ENCODE results near the gene VASH2. TPM values are rescaled to one million over a fixed set of nuclear protein-coding genes. Genes with fewer than 3 reads are reported as not detected.

VASH2 gene
- total and polyA plus RNA-seq, 2 of the 4 experiments (the other 2 are of a cell fraction), result 0.90 to 1.2 TPM

DNA sequence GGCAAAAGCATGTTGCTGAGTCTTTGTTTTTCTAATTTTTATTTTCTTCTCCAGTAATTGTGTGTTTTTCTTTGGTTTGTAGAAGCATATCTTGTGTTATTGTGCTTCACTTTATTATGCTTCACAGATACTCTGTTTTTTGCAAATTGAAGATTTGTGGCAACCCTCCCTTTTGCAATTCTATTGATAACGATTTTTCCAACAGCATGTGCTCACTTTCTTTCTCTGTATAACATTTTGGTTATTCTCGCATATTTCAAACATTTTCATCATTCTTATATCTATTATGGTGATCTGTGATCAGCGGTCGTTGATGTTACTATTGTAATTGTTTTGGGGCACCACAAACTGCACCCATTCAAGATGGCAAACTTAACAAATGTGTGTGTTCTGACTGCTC is 69.1 kb downstream of the VASH2 start:
- no TSS peak for BruUV-seq (replicated peaks)
- H3K9ac ChIP-seq (ENCODE audit: low read depth, low read length), result no peak overlapping the region
- H3K4ac ChIP-seq (ENCODE audit: low read depth, low read length), result no peak overlapping the region
- no peak overlapping the region for H2AFZ ChIP-seq (replicated peaks; ENCODE audit: low read length, poor library complexity)
- no peak for TF ChIP-seq RAD21 (IDR thresholded peaks at IDR 0.05; ENCODE audit: low read length)
- TF ChIP-seq BHLHE40 (IDR thresholded peaks at IDR 0.05; ENCODE audit: low read depth, low read length), result no peak
- TF ChIP-seq MAFK (IDR thresholded peaks at IDR 0.05; ENCODE audit: low read depth, low read length), result no peak
- TF ChIP-seq, protein P1, sequence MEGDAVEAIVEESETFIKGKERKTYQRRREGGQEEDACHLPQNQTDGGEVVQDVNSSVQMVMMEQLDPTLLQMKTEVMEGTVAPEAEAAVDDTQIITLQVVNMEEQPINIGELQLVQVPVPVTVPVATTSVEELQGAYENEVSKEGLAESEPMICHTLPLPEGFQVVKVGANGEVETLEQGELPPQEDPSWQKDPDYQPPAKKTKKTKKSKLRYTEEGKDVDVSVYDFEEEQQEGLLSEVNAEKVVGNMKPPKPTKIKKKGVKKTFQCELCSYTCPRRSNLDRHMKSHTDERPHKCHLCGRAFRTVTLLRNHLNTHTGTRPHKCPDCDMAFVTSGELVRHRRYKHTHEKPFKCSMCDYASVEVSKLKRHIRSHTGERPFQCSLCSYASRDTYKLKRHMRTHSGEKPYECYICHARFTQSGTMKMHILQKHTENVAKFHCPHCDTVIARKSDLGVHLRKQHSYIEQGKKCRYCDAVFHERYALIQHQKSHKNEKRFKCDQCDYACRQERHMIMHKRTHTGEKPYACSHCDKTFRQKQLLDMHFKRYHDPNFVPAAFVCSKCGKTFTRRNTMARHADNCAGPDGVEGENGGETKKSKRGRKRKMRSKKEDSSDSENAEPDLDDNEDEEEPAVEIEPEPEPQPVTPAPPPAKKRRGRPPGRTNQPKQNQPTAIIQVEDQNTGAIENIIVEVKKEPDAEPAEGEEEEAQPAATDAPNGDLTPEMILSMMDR (conservative IDR thresholded peaks at IDR 0.05; ENCODE audit: low read depth, low read length), result no peak
- no peak for TF ChIP-seq POLR2A (IDR thresholded peaks at IDR 0.05; ENCODE audit: low read depth, low read length)
- no peak for TF ChIP-seq RFX5 (IDR thresholded peaks at IDR 0.05; ENCODE audit: low read depth, low read length)
- TF ChIP-seq, protein P2, sequence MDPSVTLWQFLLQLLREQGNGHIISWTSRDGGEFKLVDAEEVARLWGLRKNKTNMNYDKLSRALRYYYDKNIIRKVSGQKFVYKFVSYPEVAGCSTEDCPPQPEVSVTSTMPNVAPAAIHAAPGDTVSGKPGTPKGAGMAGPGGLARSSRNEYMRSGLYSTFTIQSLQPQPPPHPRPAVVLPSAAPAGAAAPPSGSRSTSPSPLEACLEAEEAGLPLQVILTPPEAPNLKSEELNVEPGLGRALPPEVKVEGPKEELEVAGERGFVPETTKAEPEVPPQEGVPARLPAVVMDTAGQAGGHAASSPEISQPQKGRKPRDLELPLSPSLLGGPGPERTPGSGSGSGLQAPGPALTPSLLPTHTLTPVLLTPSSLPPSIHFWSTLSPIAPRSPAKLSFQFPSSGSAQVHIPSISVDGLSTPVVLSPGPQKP (IDR thresholded peaks at IDR 0.05; ENCODE audit: borderline replicate concordance, low read depth, low read length), result no peak
- TF ChIP-seq SMC3 (IDR thresholded peaks at IDR 0.05; ENCODE audit: low read depth, low read length), result no peak
- TF ChIP-seq, protein P3, sequence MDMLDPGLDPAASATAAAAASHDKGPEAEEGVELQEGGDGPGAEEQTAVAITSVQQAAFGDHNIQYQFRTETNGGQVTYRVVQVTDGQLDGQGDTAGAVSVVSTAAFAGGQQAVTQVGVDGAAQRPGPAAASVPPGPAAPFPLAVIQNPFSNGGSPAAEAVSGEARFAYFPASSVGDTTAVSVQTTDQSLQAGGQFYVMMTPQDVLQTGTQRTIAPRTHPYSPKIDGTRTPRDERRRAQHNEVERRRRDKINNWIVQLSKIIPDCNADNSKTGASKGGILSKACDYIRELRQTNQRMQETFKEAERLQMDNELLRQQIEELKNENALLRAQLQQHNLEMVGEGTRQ (IDR thresholded peaks at IDR 0.05; ENCODE audit: low read depth, low read length), result no peak
- TF ChIP-seq MAZ (IDR thresholded peaks at IDR 0.05; ENCODE audit: borderline replicate concordance, low read depth, low read length), result no peak
- no peak for TF ChIP-seq MXI1 (IDR thresholded peaks at IDR 0.05; ENCODE audit: borderline replicate concordance, low read depth, low read length)
- in situ Hi-C loops (cut with MboI; ENCODE audit: low sequenced_read_pairs), result no loop called here
- H3K56ac ChIP-seq (ENCODE audit: extremely low read depth, insufficient read depth, low read length), result no peak overlapping the region
- H4K20me1 ChIP-seq (ENCODE audit: insufficient read depth, low read length), result no peaks in the 10 kb centered on the region
- ChIA-PET POLR2A (ENCODE audit: unreplicated experiment) (no interaction called here), CTCF (no interaction called here)
- H4K91ac ChIP-seq (ENCODE audit: insufficient read depth, low read depth, low read length), result no peak overlapping the region
- no peak overlapping the region for H3K23ac ChIP-seq (ENCODE audit: low read depth, low read length)
- intact Hi-C loops (cut with micrococcal nuclease), result loop anchor here (5.0 to 10.0 kb wide), 3 partner anchors 33 to 1105 kb away; partner anchors contain the start of gene RPS6KC1
- no peak overlapping the region for H2BK120ac ChIP-seq (ENCODE audit: low read depth, low read length)
- H3K27ac ChIP-seq (ENCODE audit: insufficient read depth, low read length), result no peak overlapping the region
- no peak overlapping the region for H2AK9ac ChIP-seq (replicated peaks; ENCODE audit: low read depth, low read length, poor library complexity)
- H3K9me3 ChIP-seq (ENCODE audit: control insufficient read depth, insufficient read depth, low read length), result no peaks in the 10 kb centered on the region
- no peak overlapping the region for H3K18ac ChIP-seq (ENCODE audit: low read depth, low read length)
- H3K4me3 ChIP-seq (ENCODE audit: insufficient read depth, low read depth, low read length), result no peak overlapping the region
- WGBS, 2 experiments (ENCODE audit: extremely low coverage in 2 of 2, insufficient read length in 1 of 2), result no CpG with 5 or more reads among the region's 4 CpGs
- H3K4me2 ChIP-seq (ENCODE audit: low read depth, low read length), result no peak overlapping the region
- no peak overlapping the region for H4K8ac ChIP-seq (ENCODE audit: low read depth in 2 of 2, low read length in 2 of 2)
- no peaks in the 10 kb centered on the region; the same call in 1 of the 2 replicates for H3K4me1 ChIP-seq (ENCODE audit: control insufficient read depth, insufficient read depth, low read length)
- peaks cover 2% of the 10 kb centered on the region; the same call in 1 of the 2 replicates for H3K27me3 ChIP-seq (ENCODE audit: control insufficient read depth, insufficient read depth, low read length)
- no peak overlapping the region for H2BK15ac ChIP-seq (ENCODE audit: low read depth, low read length)
- H3K79me1 ChIP-seq (ENCODE audit: low read depth in 1 of 2, low read length in 2 of 2), result peaks cover 0 to 5% of the 10 kb centered on the region in 2 experiments; a peak in 2 of 4 replicates
- no peak overlapping the region for H2BK20ac ChIP-seq (ENCODE audit: low read depth, low read length)
- ATAC-seq (ENCODE audit: low read depth) (no peak), DNase-seq (no peak)
- no peak overlapping the region for H4K5ac ChIP-seq (ENCODE audit: low read depth, low read length)
- no peak overlapping the region for H2BK5ac ChIP-seq (ENCODE audit: low read depth, low read length, poor library complexity, severe bottlenecking)
- H3K36me3 ChIP-seq (ENCODE audit: control insufficient read depth, insufficient read depth, low read length), result no peaks in the 10 kb centered on the region
- H2AK5ac ChIP-seq (ENCODE audit: low read depth, low read length), result no peak overlapping the region
- dilution Hi-C loops (cut with HindIII; ENCODE audit: low sequenced_read_pairs, unreplicated experiment), result no loop called here
- H3K14ac ChIP-seq (replicated peaks; ENCODE audit: low read depth, low read length), result no peak overlapping the region
- no peaks in the 10 kb centered on the region for H3K9me1 ChIP-seq (ENCODE audit: insufficient read depth, low read length)
